H9 (cell line): Measurements from ENCODE around the gene SELENOM. TPM values are rescaled to one million over a fixed set of nuclear protein-coding genes. Genes with fewer than 3 reads are reported as not detected.

Source experiments
- DNase-seq: peaks from one replicate; pipeline ENCODE4 v3.0.0-alpha.2; 2017
- H2AFZ ChIP-seq: one replicate; pipeline ENCODE4 v1.6.1; 2013; ENCODE audit warnings: mild to moderate bottlenecking, low read length, control low read depth, moderate library complexity
- H2AK5ac ChIP-seq: 2 replicates; pipeline ENCODE4 v1.6.1; 2013; ENCODE audit warnings: low read length, control low read depth, mixed read lengths; ENCODE audit not compliant: insufficient read length
- H2BK120ac ChIP-seq: one replicate; pipeline ENCODE4 v1.6.1; 2013; ENCODE audit warnings: low read depth, mild to moderate bottlenecking, low read length, control low read depth, inconsistent platforms; ENCODE audit not compliant: poor library complexity, severe bottlenecking
- H2BK12ac ChIP-seq: 2 replicates; pipeline ENCODE4 v1.6.1; 2013; ENCODE audit warnings: low read length, control low read depth, mixed read lengths, low read depth; ENCODE audit not compliant: insufficient read length
- H2BK15ac ChIP-seq: 2 replicates; pipeline ENCODE4 v1.6.1; 2013; ENCODE audit warnings: low read depth, low read length, control low read depth
- H2BK20ac ChIP-seq: one replicate; pipeline ENCODE4 v1.6.1; 2013; ENCODE audit warnings: low read depth, mild to moderate bottlenecking, low read length, control low read depth, inconsistent platforms; ENCODE audit not compliant: poor library complexity, severe bottlenecking
- H2BK5ac ChIP-seq: 2 replicates; pipeline ENCODE4 v1.6.1; 2013; ENCODE audit warnings: low read length, control low read depth, mixed read lengths; ENCODE audit not compliant: insufficient read length
- H3K14ac ChIP-seq: 2 replicates; pipeline ENCODE4 v1.6.1; 2013; ENCODE audit warnings: low read length, control low read depth; ENCODE audit not compliant: insufficient read depth
- H3K18ac ChIP-seq: 2 replicates; pipeline ENCODE4 v1.6.1; 2013; ENCODE audit warnings: low read depth, mild to moderate bottlenecking, mixed read lengths, low read length, control low read depth; ENCODE audit not compliant: insufficient read length
- H3K23ac ChIP-seq: 2 replicates; pipeline ENCODE4 v1.6.1; 2013; ENCODE audit warnings: low read length, control low read depth, mixed read lengths, low read depth; ENCODE audit not compliant: insufficient read length
- H3K23me2 ChIP-seq: 2 replicates; pipeline ENCODE4 v1.6.1; 2013; ENCODE audit warnings: low read depth, mild to moderate bottlenecking, mixed read lengths, low read length, control low read depth; ENCODE audit not compliant: insufficient read length, poor library complexity, severe bottlenecking
- H3K27ac ChIP-seq: 2 replicates; pipeline ENCODE4 v1.5.1; 2013; ENCODE audit warnings: low read length, control low read depth, mixed read lengths, low read depth; ENCODE audit not compliant: insufficient read length
- H3K27me3 ChIP-seq: 2 replicates; pipeline ENCODE4 v1.6.1; 2013; ENCODE audit warnings: low read length, control low read depth, inconsistent platforms; ENCODE audit not compliant: insufficient read depth
- H3K4ac ChIP-seq: 2 replicates; pipeline ENCODE4 v1.6.1; 2013; ENCODE audit warnings: low read depth, mild to moderate bottlenecking, control low read depth, inconsistent platforms, low read length, moderate library complexity
- H3K4me1 ChIP-seq: 2 replicates; pipeline ENCODE4 v1.6.1; 2013; ENCODE audit warnings: low read length, control low read depth, inconsistent platforms; ENCODE audit not compliant: insufficient read depth
- H3K4me2 ChIP-seq: 2 replicates; pipeline ENCODE4 v1.6.1; 2013; ENCODE audit warnings: low read length, control low read depth, mixed read lengths; ENCODE audit not compliant: insufficient read length, insufficient read depth
- H3K56ac ChIP-seq: 2 replicates; pipeline ENCODE4 v1.6.1; 2013; ENCODE audit warnings: low read depth, mild to moderate bottlenecking, mixed read lengths, low read length, control low read depth; ENCODE audit not compliant: insufficient read length
- H3K79me1 ChIP-seq: 2 replicates; pipeline ENCODE4 v1.6.1; 2013; ENCODE audit warnings: low read depth, mild to moderate bottlenecking, moderate library complexity, low read length, control low read depth, inconsistent platforms; ENCODE audit not compliant: insufficient read depth, poor library complexity, severe bottlenecking
- H3K79me2 ChIP-seq: 2 replicates; pipeline ENCODE4 v1.6.1; 2013; ENCODE audit warnings: low read length, control low read depth, inconsistent platforms; ENCODE audit not compliant: insufficient read depth
- H3K9ac ChIP-seq: 2 replicates; pipeline ENCODE4 v1.6.1; 2013; ENCODE audit warnings: low read length, control low read depth, mixed read lengths; ENCODE audit not compliant: insufficient read length; ENCODE audit errors: extremely low read depth
- H3K9me3 ChIP-seq: one replicate; pipeline ENCODE4 v1.6.1; 2013; ENCODE audit warnings: low read depth, low read length, inconsistent platforms; ENCODE audit not compliant: control insufficient read depth
- H3T11ph ChIP-seq: one replicate; pipeline ENCODE4 v1.6.1; 2013; ENCODE audit warnings: mild to moderate bottlenecking, low read length, control low read depth, inconsistent platforms
- H4K20me1 ChIP-seq: one replicate; pipeline ENCODE4 v1.6.1; 2013; ENCODE audit not compliant: control insufficient read depth, insufficient read length, insufficient read depth
- H4K5ac ChIP-seq: 2 replicates; pipeline ENCODE4 v1.6.1; 2013; ENCODE audit warnings: low read depth, mild to moderate bottlenecking, mixed read lengths, low read length, control low read depth; ENCODE audit not compliant: insufficient read length
- H4K8ac ChIP-seq: replicated peaks from 2 replicates; pipeline ENCODE4 v1.6.1; 2013; ENCODE audit warnings: low read length, control low read depth, mixed read lengths, low read depth; ENCODE audit not compliant: insufficient read length
- H4K91ac ChIP-seq: 2 replicates; pipeline ENCODE4 v1.6.1; 2013; ENCODE audit warnings: low read depth, mild to moderate bottlenecking, moderate library complexity, mixed read lengths, low read length, control low read depth; ENCODE audit not compliant: insufficient read length
- H3K27ac Mint-ChIP-seq, 3 experiments: 2 replicates in 2 of 3; 3 replicates in 1 of 3; pipeline ENCODE4 v1.8.0; 2020 to 2021; ENCODE audit warnings: mixed read lengths in 3 of 3, mild to moderate bottlenecking in 1 of 3, moderate library complexity in 1 of 3
- H3K27me3 Mint-ChIP-seq: 2 replicates; pipeline ENCODE4 v1.8.0; 2021; ENCODE audit warnings: low read depth, mild to moderate bottlenecking, moderate library complexity, mixed read lengths
- H3K36me3 Mint-ChIP-seq, 3 experiments: 2 replicates in 2 of 3; 3 replicates in 1 of 3; pipeline ENCODE4 v1.8.0; 2020 to 2021; ENCODE audit warnings: low read depth in 3 of 3, mixed read lengths in 3 of 3; ENCODE audit not compliant: insufficient read depth in 1 of 3
- H3K4me1 Mint-ChIP-seq, 2 experiments: 2 replicates each; pipeline ENCODE4 v1.8.0; 2020; ENCODE audit warnings: mixed read lengths in 2 of 2
- H3K4me3 Mint-ChIP-seq, 2 experiments: 2 replicates in 1 of 2; 3 replicates in 1 of 2; pipeline ENCODE4 v1.8.0; 2020 to 2021; ENCODE audit warnings: mild to moderate bottlenecking in 2 of 2, mixed read lengths in 2 of 2, moderate library complexity in 1 of 2
- H3K9me3 Mint-ChIP-seq, 2 experiments: 2 replicates in 1 of 2; 3 replicates in 1 of 2; pipeline ENCODE4 v1.8.0; 2020; ENCODE audit warnings: mild to moderate bottlenecking in 2 of 2, mixed read lengths in 2 of 2, moderate library complexity in 1 of 2
- WGBS: extraction: QIAGEN DNeasy Blood & Tissue Kit; methylation state at CpG from one replicate; pipeline ENCODE4 v1.1.7; 2013; ENCODE audit warnings: missing lambda C conversion rate, low lambda C conversion rate, mixed read lengths; ENCODE audit not compliant: insufficient read length; ENCODE audit errors: extremely low coverage; 5-methylcytosine and 5-hydroxymethylcytosine counted together
- total RNA-seq: library from RNA; stranded (reverse); gene quantifications from 2 replicates; pipeline ENCODE4 v1.2.1, GENCODE V29; 2021
- TF ChIP-seq, protein P1 (sequence below): fragments of 200-600 bp; sonication (generic); conservative IDR thresholded peaks from 3 replicates; pipeline ENCODE4 v1.8.0; 2021; ENCODE audit warnings: antibody characterized with exemption, mild to moderate bottlenecking

SELENOM gene
- total RNA-seq, 1 experiment from 2014 or later = 18.6 TPM

DNA sequence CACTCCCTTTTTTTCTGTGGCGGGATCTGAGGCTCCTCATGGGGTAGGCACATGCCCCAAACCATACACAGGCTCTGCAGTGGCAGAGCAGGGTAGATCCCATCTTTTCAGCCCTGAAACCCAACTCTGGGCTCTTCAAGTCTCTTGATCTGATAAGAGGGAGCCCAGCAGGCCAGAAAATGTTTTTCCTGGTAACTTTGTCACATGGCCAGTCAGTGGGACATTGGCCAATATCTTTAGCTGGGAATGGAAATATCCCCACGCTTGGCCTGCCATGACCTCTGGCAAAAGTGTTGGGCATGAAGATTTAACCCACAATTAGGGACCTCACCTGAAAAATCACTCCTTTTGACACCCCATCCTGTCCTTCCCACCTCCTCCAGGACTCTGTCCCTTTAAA is 23.5 kb upstream of the SELENOM start:
- no peak overlapping the region for H3K4ac ChIP-seq
- peaks cover 15 to 20% (median 17%) of the 10 kb centered on the region in 3 experiments; a peak in 6 of 7 replicates for H3K36me3 Mint-ChIP-seq
- H4K91ac ChIP-seq = no peak overlapping the region
- no peak overlapping the region for H3K18ac ChIP-seq
- H3K56ac ChIP-seq = no peak overlapping the region
- no peaks in the 10 kb centered on the region for H3K79me1 ChIP-seq
- no peaks in the 10 kb centered on the region for H3K23me2 ChIP-seq
- H3K14ac ChIP-seq = no peak overlapping the region
- H4K20me1 ChIP-seq = no peaks in the 10 kb centered on the region
- no peaks in the 10 kb centered on the region for H3K27me3 ChIP-seq
- DNase-seq = no peak
- H4K5ac ChIP-seq = no peak overlapping the region
- H3K4me2 ChIP-seq = no peak overlapping the region
- H3K23ac ChIP-seq = no peak overlapping the region
- no peak overlapping the region for H4K8ac ChIP-seq
- no peak overlapping the region for H3K9ac ChIP-seq
- H3K27me3 Mint-ChIP-seq = no peaks in the 10 kb centered on the region
- TF ChIP-seq, protein P1, sequence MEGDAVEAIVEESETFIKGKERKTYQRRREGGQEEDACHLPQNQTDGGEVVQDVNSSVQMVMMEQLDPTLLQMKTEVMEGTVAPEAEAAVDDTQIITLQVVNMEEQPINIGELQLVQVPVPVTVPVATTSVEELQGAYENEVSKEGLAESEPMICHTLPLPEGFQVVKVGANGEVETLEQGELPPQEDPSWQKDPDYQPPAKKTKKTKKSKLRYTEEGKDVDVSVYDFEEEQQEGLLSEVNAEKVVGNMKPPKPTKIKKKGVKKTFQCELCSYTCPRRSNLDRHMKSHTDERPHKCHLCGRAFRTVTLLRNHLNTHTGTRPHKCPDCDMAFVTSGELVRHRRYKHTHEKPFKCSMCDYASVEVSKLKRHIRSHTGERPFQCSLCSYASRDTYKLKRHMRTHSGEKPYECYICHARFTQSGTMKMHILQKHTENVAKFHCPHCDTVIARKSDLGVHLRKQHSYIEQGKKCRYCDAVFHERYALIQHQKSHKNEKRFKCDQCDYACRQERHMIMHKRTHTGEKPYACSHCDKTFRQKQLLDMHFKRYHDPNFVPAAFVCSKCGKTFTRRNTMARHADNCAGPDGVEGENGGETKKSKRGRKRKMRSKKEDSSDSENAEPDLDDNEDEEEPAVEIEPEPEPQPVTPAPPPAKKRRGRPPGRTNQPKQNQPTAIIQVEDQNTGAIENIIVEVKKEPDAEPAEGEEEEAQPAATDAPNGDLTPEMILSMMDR = no peak
- no peak overlapping the region for H3K27ac ChIP-seq
- no peak overlapping the region for H3K27ac Mint-ChIP-seq
- no peak overlapping the region for H3K4me3 Mint-ChIP-seq
- no peak overlapping the region for H2BK15ac ChIP-seq
- no peak overlapping the region for H2BK12ac ChIP-seq
- no peak overlapping the region for H2BK120ac ChIP-seq
- no peaks in the 10 kb centered on the region for H3K9me3 Mint-ChIP-seq
- no peaks in the 10 kb centered on the region for H3K9me3 ChIP-seq
- H3T11ph ChIP-seq = no peak overlapping the region
- H3K4me1 Mint-ChIP-seq = peaks cover 9 to 19% of the 10 kb centered on the region in 2 experiments; a peak in 3 of 4 replicates
- H3K79me2 ChIP-seq = no peaks in the 10 kb centered on the region
- no peak overlapping the region for H2AFZ ChIP-seq
- no CpG with 5 or more reads among the region's 2 CpGs for WGBS
- peaks cover 2% of the 10 kb centered on the region; the same call in 1 of the 2 replicates for H3K4me1 ChIP-seq
- no peak overlapping the region for H2BK20ac ChIP-seq
- H2AK5ac ChIP-seq = no peak overlapping the region
- H2BK5ac ChIP-seq = no peak overlapping the region
